Muscle of back (tissue), 11 donors: ENCODE data around the gene IFITM2. TPM values are rescaled to one million over a fixed set of nuclear protein-coding genes. Genes with fewer than 3 reads are reported as not detected.
"Not testable (repeated sequence)": the region's sequence is repeated elsewhere in the genome, so short reads cannot be mapped to it uniquely, and the experiment has no call there.

Experiments used
- DNase-seq, 3 donors: peaks; one replicate each; pipeline versions ENCODE4 v3.0.0 to v3.0.0-alpha.2; 2013
- polyA plus RNA-seq, 10 donors: library from polyadenylated mRNA; unstranded; fragments of 120-200 nt; gene quantifications; one replicate each; pipeline ENCODE4 v1.2.1, GENCODE V29; 2013; ENCODE audit not compliant: insufficient read length in 10 of 10

IFITM2 gene
- polyA plus RNA-seq, 10 donors, result 53.8 to 138 (median 86.2) TPM

DNA sequence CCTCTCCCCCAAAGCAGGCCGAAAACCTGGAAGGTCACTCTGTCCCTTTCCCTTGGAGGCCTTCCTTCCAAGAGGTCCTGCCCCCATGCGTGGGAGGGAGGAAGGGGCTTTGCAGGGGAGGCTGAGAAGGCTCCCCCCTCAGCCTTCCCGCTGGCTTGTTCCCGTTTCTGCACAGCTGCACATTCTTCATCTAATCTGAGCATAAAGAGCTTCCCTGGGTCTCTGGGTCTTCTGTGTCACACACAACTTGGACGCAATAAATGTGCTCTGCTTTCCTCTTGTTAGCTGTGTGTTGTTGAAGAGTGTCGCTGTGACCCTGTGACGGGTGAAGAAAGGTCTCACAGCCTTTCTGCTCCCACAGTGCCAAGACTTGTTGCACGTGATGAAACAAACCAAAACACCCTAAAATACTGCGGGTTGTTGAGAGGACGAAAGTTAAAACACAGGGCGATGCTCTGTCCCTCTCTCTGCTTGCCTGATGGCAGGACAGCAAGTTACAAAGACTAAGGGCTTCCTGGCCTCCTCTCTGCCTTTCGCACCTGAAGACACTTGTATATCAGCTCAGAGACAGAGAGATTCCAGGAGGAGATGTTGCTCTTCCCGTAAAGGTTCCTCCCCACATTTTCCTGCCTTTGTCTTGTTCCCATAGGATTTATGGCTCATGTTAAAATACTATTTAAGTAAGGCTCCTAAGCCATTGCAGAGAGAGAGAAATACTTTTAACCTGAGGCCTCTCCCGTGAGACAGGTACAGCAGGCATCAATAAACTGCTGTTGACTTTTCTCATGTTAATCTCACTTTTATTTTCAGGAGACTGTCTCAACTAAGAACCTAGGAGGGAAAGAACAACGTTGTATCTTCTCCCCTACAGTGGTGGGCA, 28.4 kb downstream of the IFITM2 start:
- DNase-seq, result peak; percentile 59 to 92 (median 65)

GRCh38 chr11:336659-337198, 29.1 kb downstream of the IFITM2 start:
- DNase-seq, result peak in 1 of 3 donors; percentile 45

DNA sequence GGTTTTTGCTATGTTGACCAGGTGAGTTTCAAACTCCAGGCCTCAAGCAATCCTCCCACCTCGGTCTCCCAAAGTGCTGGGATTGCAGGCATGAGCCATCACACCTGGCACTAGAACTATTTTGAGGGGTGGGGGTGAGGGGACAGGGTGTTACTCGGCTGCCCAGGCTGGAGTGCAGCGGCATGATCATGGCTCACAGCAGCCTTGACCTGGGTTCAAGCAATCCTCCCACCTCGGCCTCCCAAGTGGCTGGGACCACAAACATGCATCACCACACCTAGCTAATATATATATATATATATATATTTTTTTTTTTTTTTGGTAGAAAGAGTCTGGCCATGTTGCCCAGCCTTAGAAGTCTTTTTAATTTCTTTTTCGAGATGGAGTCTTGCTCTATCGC, 30.1 kb downstream of the IFITM2 start:
- no peak for DNase-seq

- DNase-seq, result no peak
Measured at GRCh38 chr11:339963-340362, 32.3 kb downstream of the IFITM2 start.

- no peak for DNase-seq
Measured at GRCh38 chr11:340539-341512, 33.2 kb downstream of the IFITM2 start.

GRCh38 chr11:342328-342727, 34.7 kb downstream of the IFITM2 start:
- no peak for DNase-seq

DNA sequence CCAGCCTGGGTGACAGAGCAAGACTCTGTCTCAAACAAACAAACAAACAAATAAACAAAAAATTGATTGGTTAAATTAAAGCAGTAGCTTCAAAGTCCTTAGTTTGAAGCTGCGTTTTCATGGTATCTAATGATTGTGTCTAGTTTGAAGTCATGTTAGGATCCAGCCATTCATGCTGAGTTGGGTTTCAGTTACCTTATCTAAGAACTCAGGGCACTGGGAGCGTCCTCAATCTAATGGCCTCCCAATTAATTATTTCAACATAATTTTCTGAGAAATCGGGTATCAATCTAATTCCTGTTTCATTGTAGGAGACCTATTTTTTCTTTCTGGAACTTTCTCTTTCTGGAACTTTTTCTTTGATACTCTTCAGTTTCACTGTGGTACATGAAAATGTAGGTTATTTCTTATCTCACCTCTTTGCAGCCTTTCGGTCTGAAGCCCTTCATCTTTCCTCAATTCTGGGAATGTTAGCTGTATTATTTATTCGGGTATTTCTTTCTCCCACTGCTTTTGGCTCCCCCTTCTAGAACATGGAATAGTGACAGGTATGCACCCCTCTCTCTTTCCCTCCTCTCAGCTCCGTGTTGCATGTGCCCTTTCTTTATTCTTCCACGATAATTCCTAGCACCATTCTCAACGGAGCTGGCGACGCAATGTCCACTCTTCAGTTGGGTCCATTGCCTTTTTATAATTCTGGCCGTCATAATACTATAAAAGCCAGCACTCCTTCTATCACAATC, 37.4 kb downstream of the IFITM2 start:
- DNase-seq, result no peak

DNA sequence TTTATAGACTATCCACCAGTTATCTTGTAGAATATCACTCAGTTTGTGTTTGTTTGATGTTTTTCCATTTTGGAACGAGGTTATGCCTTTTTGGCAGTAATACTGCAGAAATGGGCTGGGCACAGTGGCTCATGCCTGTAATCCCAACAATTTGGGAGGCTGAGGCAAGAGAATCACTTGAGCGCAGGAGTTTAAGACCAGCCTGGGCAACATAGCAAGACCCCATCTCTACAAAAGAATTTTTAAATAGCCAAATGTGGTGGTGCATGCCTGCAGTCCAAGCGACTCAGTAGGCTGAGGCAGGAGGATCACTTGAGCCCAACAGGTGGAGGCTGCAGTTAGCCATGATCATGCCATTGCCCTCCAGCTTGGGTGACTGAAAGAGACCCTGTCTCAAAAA, 38.9 kb downstream of the IFITM2 start:
- no peak for DNase-seq

GRCh38 chr11:349270-349954, 41.8 kb downstream of the IFITM2 start:
- DNase-seq, result not testable (repeated sequence)

DNA sequence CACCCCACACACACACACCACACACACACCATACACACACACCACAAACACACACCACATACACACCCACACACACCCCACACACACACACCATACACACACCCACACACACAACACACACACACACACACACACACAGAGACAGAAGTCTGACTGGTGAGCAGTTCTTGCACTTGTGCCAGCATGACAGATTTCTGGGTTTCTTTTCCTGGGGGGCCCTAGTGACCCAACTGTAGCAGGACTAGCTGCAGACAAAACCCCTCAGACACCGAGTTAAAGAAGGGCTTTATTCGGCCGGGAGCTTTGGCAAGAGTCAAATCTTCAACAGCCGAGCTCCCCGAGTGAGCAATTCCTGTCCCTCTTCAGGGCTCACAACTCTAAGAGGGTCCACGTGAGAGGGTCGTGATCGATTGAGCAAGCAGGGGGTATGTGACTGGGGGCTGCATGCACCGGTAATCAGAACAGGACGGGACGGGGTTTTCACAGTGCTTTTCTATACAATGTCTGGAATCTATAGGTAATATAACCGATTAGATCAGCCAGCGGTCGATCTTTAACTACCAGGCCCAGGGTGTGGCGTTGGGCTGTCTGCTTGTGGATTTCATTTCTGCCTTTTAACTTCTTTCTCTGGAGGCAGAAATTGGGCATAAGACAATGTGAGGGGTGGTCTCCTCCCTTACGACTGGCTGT, 42.6 kb downstream of the IFITM2 start:
- DNase-seq, result not testable (repeated sequence)

GRCh38 chr11:350723-351255, 43.2 kb downstream of the IFITM2 start:
- peak in 1 of 3 donors; percentile 64 for DNase-seq

DNA sequence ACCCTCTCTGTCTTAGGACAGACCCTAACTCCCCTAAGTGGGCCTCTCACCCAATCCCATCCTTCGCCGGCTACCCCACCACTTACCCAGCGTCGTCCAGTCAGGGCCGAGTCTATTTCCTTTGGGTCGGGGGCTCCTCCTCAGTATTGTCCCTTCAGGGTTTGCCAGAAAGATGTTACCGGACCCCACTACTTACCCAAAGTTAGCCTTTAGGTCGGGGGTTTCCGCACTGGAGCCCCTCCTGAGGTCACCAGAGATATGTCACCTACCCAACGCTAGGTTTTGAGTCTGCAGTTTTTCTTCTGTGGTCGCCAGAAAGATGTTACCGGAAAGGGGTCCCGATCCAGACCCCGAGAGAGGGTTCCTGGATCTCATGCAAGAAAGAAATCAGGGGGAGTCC, 43.8 kb downstream of the IFITM2 start:
- no peak for DNase-seq

GRCh38 chr11:352456-353031, 44.9 kb downstream of the IFITM2 start:
- DNase-seq, result no peak

DNA sequence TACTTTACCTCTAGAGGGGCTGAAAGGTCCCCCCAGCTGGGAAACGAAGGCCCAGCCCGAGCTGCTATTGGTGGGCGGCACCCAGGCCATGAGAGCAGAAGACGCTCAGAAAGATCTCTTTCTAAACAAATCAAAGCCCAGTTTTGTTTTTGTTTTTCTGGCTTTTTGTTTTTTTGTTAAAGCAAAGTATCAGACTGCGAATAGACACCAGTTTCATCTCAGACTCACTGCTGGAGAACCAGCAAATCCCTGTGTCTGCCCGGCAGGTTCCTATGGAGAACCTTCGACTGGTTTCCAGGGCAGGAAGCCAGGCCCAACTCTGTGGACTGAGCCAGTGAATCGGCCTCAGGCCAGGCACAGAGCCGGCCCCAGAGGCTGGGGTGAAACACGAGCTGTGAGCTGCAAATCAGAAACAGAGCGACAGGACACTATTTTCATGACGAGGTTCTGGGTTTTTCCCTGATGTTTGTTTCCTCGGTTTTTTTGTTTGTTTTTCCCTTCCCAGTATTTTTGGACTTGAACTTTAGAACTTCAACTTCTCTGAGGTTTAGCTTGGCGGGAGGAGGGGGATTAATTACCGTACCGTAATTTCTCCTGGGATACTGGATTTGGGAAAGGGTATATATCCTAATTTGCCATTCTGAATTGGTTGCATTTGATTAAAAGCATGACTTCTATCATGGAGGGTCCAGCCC, 45.7 kb downstream of the IFITM2 start:
- peak; percentile 78 to 94 (median 91) for DNase-seq

DNA sequence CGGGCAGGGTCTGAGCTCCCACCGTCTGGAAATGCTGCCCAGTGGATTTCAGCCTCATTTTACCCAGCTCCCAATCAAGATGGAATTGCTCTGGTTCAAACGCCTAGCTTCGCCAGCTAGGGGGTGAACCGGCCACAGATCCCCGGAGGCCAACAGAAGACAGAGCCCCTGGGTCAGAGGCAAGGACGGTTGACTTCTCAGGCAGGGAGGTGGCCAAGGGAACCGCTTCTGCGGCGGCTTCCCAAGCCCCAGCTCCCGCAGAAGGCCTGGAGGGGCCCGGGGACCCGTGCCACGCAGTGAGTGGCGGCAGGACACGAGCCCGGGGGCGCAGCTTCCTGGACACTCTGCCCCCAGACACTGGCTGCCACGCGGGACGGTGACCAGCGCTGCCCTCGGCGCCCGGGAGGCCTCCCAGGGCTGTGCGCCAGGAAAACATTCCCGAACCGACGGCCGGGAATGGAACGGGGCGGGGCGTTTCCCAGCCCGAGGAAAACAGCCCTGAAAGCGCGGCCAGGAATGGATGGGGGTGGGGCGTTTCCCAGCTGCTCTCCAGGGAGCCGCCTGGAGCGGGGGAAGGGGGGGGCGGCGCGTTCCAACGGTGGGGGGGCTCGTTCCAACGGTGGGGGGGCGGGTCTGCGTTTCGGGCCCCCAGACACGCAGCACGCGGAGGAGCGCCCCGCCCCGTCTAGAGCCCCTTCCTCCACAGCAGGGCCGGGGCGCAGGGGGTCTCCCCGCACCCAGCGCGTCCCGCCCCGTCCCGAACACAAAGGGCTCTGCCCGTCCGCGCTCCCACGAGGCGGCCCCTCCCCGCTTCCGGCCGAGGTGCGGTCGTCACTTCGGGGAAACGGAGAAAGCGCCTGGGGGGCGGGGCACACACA, 48.2 kb downstream of the IFITM2 start:
- peak; percentile 94 to 97 (median 96) for DNase-seq

GRCh38 chr11:356610-357009, 49.0 kb downstream of the IFITM2 start:
- no peak for DNase-seq

GRCh38 chr11:357582-357981, 50.0 kb downstream of the IFITM2 start:
- DNase-seq, result no peak
